ENCODE data around the gene ZBP1. TPM values are rescaled to one million over a fixed set of nuclear protein-coding genes. Genes with fewer than 3 reads are reported as not detected.

Gene ZBP1
- total and polyA plus RNA-seq, 11 donors = 0.15 to 1.7 (median 0.31) TPM; not detected in 6

DNA sequence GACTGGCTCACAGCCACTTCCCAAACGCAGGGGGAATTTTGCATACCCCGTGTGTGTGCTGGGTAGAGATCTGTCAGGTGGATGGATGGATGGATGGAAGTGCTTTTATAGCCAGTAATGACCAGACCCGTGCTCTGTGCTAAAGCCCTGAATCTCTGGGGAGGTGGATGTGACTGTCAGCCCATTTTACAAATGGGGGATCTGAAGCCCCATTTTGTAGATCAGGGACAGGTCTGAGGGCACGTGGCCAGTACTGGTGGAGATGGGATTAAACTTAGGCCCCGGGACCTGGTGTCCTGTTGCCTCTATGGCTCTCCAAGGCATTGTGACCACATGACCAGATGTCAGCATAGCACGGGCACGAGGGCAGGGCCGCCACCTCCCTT lies 38.2 kb upstream of the ZBP1 start:
- H3K27ac ChIP-seq = no peak overlapping the region
- intact Hi-C loops (cut with DNase I) = loop anchor here in 7 of 10 donors (5.0 to 10.0 kb wide), 8 partner anchors 49 to 516 kb away; no protein-coding TSS in a partner anchor
- H3K4me1 ChIP-seq = peaks cover 0 to 36% (median 6%) of the 10 kb centered on the region in 12 donors
- TF ChIP-seq, protein P1, sequence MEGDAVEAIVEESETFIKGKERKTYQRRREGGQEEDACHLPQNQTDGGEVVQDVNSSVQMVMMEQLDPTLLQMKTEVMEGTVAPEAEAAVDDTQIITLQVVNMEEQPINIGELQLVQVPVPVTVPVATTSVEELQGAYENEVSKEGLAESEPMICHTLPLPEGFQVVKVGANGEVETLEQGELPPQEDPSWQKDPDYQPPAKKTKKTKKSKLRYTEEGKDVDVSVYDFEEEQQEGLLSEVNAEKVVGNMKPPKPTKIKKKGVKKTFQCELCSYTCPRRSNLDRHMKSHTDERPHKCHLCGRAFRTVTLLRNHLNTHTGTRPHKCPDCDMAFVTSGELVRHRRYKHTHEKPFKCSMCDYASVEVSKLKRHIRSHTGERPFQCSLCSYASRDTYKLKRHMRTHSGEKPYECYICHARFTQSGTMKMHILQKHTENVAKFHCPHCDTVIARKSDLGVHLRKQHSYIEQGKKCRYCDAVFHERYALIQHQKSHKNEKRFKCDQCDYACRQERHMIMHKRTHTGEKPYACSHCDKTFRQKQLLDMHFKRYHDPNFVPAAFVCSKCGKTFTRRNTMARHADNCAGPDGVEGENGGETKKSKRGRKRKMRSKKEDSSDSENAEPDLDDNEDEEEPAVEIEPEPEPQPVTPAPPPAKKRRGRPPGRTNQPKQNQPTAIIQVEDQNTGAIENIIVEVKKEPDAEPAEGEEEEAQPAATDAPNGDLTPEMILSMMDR (IDR thresholded peaks at IDR 0.05) = no peak
- TF ChIP-seq POLR2A (IDR thresholded peaks at IDR 0.05) = no peak
- peaks cover 0 to 43% (median 18%) of the 10 kb centered on the region in 9 donors for H3K36me3 ChIP-seq
- no peak overlapping the region for H3K4me3 ChIP-seq
- 73 to 86% (median 82%) methylated on average over 5 to 8 of the region's 8 CpGs for WGBS, 4 donors
- DNase-seq = peak in 2 of 5 donors; percentile 4 to 14
- ATAC-seq = no peak
- no peaks in the 10 kb centered on the region for H3K27me3 ChIP-seq
- no peaks in the 10 kb centered on the region for H3K9me3 ChIP-seq

DNA sequence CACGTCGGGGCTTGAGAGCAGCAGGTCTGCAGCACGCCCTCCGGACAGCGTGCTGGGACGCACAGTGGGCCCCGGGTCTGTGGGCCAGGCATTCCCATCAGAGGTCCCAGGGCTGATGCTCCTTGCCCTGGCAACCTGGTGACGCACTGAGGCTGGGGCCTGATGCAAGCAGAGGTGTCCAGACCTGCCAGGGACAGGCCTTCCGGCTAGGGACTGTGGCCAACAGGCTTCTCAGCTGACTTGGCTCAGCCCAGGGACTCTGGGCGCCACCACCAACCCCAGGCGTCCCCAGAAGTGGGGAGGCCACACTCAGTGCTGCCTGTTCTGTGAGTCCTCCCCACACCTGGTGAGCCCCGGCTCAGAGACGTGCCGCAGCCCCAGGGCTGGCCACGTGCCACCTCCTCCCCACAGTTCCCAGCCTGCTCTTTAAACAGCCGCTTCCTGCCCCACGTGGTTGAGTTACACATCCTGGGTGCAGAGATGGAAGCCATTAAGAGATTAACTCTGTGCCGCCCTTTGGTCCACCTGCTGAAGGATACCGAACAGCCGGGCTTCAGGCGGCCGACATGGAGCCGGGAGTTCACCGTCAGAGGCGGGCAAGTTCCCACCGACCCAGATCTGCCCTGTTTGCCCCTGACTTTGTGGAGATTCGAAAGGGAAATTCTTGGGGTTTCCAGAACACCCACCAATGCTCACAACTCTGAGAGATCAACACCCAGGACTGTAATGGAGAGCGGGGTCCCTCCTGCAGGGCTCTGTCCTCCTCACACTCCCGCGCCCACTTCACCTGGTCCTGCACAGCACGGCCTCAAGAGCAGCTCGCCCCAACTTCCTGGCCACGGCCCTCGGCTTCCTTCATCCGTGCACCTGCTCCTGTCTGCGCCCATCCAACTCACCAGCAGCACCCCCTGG lies 37.6 kb upstream of the ZBP1 start:
- no peaks in the 10 kb centered on the region for H3K9me3 ChIP-seq
- H3K36me3 ChIP-seq = peaks cover 0 to 50% (median 23%) of the 10 kb centered on the region in 9 donors
- no peak for TF ChIP-seq POLR2A (IDR thresholded peaks at IDR 0.05)
- TF ChIP-seq, protein P1 (IDR thresholded peaks at IDR 0.05) = no peak
- DNase-seq = peak; percentile 58 to 85 (median 70)
- intact Hi-C loops (cut with DNase I) = loop anchor here in 7 of 10 donors (2.0 to 10.0 kb wide), 9 partner anchors 50 to 521 kb away; no protein-coding TSS in a partner anchor
- 67 to 75% (median 70%) methylated on average over 30 to 36 of the region's 36 CpGs for WGBS, 4 donors
- H3K4me1 ChIP-seq = peaks cover 0 to 30% (median 6%) of the 10 kb centered on the region in 12 donors
- H3K4me3 ChIP-seq = no peak overlapping the region
- H3K27me3 ChIP-seq = no peaks in the 10 kb centered on the region
- peak overlapping the region in 6 of 12 donors; percentile 27 to 59 (median 32) for H3K27ac ChIP-seq
- ATAC-seq = peak; percentile 76 to 91 (median 88)

DNA sequence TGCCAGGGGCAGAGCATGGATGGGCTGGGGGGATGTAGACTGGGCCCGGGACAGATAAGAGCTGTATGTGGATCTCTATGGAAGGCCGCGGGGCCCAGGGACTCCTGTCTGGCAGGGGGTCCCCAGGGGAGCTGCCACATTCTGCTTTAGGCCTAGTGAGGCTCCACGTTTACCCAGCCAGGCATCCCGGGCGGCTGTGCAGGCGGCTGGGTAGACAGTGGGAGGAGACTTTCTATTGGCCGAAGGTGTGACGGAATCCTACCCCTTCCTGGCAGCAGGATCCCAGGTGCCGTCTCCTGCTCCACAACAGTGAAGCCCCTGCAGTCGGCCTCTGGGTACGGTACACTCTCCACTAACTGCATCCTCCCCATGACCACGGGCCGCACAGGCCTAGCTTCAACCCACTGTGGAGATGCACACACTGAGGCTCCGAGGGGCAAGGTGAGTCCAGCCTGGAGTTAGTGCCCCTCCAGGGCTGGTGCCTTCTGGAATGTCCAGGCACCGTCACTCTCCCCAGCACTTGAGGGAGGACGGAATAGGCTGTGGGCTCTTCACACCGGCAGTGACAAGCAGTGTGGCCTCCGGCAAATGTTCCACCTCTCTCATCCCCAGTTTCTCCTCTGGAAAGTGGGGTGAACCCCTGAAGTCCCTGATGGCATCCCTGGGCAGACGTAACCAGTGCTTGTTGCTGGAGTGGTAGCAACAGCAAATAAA lies 36.8 kb upstream of the ZBP1 start:
- intact Hi-C loops (cut with DNase I) = loop anchor here in 7 of 10 donors (2.0 to 10.0 kb wide), 9 partner anchors 50 to 522 kb away; no protein-coding TSS in a partner anchor
- H3K27ac ChIP-seq = peak overlapping the region in 4 of 12 donors; percentile 9 to 59 (median 30)
- 90 to 94% (median 92%) methylated on average over 13 to 20 of the region's 20 CpGs for WGBS, 4 donors
- ATAC-seq (no peak), DNase-seq (peak in 4 of 5 donors; percentile 5 to 15 (median 14))
- H3K9me3 ChIP-seq = no peaks in the 10 kb centered on the region
- H3K27me3 ChIP-seq = no peaks in the 10 kb centered on the region
- H3K36me3 ChIP-seq = peaks cover 0 to 58% (median 31%) of the 10 kb centered on the region in 9 donors
- no peak overlapping the region for H3K4me3 ChIP-seq
- H3K4me1 ChIP-seq = peaks cover 0 to 27% (median 6%) of the 10 kb centered on the region in 12 donors
- TF ChIP-seq, protein P1 (IDR thresholded peaks at IDR 0.05) = no peak
- no peak for TF ChIP-seq POLR2A (IDR thresholded peaks at IDR 0.05)
